Neural progenitor cell (in vitro differentiated cells): ENCODE measurements around the gene IGFLR1.

Experiments
- EZH2 ChIP-seq: fragments of 200-600 bp; sonication (generic); IDR thresholded peaks from 2 replicates; pipeline ENCODE4 v1.6.1; 2017; ENCODE audit warnings: antibody characterized with exemption, mild to moderate bottlenecking, moderate library complexity
- EZH2phosphoT487 ChIP-seq: fragments of 200-600 bp; sonication (generic); IDR thresholded peaks from 2 replicates; pipeline ENCODE4 v1.6.1; 2017; ENCODE audit warnings: antibody characterized with exemption
- TF ChIP-seq, protein P1 (sequence below): fragments of 200-600 bp; sonication (generic); IDR thresholded peaks from 2 replicates; pipeline ENCODE4 v1.5.1; 2017; ENCODE audit warnings: antibody characterized with exemption, mild to moderate bottlenecking

DNA sequence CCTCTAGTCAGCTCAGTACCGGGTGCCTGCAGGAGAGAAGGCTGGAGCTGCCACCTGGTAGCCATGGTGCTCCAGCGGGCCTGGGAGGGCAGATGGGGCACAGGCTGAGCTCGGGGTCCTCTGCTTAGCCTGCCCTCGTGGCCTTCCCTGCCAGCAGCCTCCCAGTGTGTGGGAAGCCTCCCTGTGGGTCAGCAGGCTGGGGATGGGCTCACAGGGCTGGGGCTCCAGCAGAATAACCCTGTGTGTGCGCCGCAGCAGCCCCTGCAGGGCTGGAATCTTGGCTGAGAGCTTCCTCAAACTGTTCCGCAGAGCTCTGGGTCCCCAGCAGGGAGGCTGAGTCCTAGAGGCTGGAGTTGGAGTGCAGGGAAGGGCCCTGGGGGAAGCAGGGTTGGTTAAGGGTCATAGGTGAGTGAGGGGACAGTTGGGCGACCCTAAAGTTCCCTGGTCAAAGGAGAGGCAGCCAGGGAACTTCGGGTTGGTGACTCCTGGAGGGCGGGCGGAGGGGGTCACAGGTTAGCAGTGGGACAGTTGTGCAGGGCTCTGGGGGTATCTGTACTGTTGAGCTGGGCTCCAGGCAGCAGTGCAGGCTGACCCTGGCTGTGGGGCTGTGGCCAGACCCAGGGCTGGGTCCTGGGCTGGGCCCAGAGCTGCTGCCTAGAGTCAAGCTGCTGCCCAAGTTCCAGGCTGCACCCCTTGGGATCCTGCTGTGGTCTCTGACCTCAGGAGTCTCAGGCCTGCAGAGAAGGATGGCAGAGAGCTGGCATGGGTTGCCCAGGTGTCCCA lies 47.1 kb upstream of the IGFLR1 start:
- TF ChIP-seq, protein P1, sequence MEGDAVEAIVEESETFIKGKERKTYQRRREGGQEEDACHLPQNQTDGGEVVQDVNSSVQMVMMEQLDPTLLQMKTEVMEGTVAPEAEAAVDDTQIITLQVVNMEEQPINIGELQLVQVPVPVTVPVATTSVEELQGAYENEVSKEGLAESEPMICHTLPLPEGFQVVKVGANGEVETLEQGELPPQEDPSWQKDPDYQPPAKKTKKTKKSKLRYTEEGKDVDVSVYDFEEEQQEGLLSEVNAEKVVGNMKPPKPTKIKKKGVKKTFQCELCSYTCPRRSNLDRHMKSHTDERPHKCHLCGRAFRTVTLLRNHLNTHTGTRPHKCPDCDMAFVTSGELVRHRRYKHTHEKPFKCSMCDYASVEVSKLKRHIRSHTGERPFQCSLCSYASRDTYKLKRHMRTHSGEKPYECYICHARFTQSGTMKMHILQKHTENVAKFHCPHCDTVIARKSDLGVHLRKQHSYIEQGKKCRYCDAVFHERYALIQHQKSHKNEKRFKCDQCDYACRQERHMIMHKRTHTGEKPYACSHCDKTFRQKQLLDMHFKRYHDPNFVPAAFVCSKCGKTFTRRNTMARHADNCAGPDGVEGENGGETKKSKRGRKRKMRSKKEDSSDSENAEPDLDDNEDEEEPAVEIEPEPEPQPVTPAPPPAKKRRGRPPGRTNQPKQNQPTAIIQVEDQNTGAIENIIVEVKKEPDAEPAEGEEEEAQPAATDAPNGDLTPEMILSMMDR: no peak
- TF ChIP-seq EZH2phosphoT487 (no peak), EZH2 (no peak)
